NT2/D1 (cell line): Measurements from ENCODE around the gene CDH13.

Experiments used
- YY1 ChIP-seq: IDR thresholded peaks from 2 replicates; pipeline ENCODE4 v1.6.1; 2011; ENCODE audit not compliant: insufficient read length, insufficient read depth
- ZNF274 ChIP-seq: IDR thresholded peaks from 2 replicates; pipeline ENCODE4 v1.6.1; 2011; ENCODE audit warnings: mild to moderate bottlenecking, low read depth, low read length

DNA sequence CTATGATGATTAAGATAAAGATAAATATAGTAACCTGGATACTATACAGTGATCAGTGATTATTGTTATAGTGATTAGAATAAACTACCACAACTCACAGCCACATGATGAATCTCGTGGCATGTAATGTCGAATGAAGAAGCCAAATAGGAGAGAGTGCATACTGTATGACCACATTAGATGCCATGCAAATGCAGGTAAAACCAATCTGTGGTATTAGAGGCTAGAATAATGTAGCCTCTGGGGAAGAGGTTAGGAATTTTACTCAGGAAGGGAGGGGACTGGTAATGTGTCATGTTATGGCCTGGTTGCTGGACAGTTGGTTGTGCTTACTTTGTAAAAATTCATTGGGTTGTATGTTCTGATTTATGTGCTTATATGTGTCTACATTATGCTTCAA lies 402.7 kb downstream of the CDH13 start:
- no peak for TF ChIP-seq YY1
- TF ChIP-seq ZNF274: no peak
